DND-41 (cell line): Measurements from ENCODE around the gene KCNK17.

Experiments used
- ATAC-seq: fragments of 200-7000 bp; cut with Tn5 transposase; 3 replicates; pipeline ENCODE4 v1.9.1; 2021; ENCODE audit warnings: low read depth; ENCODE audit not compliant: insufficient read depth
- DNase-seq: peaks from one replicate; pipeline ENCODE4 v3.0.0-alpha.2; 2020
- H2AFZ ChIP-seq: 2 replicates; pipeline ENCODE4 v1.6.0; 2012; ENCODE audit warnings: low read depth, low read length
- H3K27ac ChIP-seq: 2 replicates; pipeline ENCODE4 v1.5.1; 2012; ENCODE audit warnings: low read length, inconsistent platforms
- H3K27me3 ChIP-seq: fragments of 200-600 bp; sonication (generic); 2 replicates; pipeline ENCODE4 v1.6.0; 2012; ENCODE audit warnings: low read length, mild to moderate bottlenecking, inconsistent platforms; ENCODE audit not compliant: insufficient read depth, poor library complexity
- H3K36me3 ChIP-seq: 2 replicates; pipeline ENCODE4 v1.5.1; 2012; ENCODE audit warnings: low read length, inconsistent platforms; ENCODE audit not compliant: insufficient read depth
- H3K4me1 ChIP-seq: 2 replicates; pipeline ENCODE4 v1.5.1; 2012; ENCODE audit warnings: mild to moderate bottlenecking, low read length; ENCODE audit not compliant: insufficient read depth
- H3K4me2 ChIP-seq: 2 replicates; pipeline ENCODE4 v1.6.0; 2012; ENCODE audit warnings: mild to moderate bottlenecking, moderate library complexity, low read length, inconsistent platforms; ENCODE audit not compliant: insufficient read depth
- H3K4me3 ChIP-seq, 2 experiments: fragments of 200-600 bp in 1 of 2; shearing (Covaris generic) in 1 of 2; 2 replicates each; pipeline ENCODE4 v1.5.1; 2012 to 2016; ENCODE audit warnings: inconsistent platforms in 2 of 2, low read length in 2 of 2, mild to moderate bottlenecking in 2 of 2, low read depth in 1 of 2, moderate library complexity in 1 of 2
- H3K79me2 ChIP-seq: 2 replicates; pipeline ENCODE4 v1.6.0; 2012; ENCODE audit warnings: low read length, inconsistent platforms; ENCODE audit not compliant: insufficient read depth
- H3K9ac ChIP-seq: 2 replicates; pipeline ENCODE4 v1.6.0; 2012; ENCODE audit warnings: low read depth, mild to moderate bottlenecking, inconsistent platforms, low read length, moderate library complexity
- H3K9me3 ChIP-seq: 2 replicates; pipeline ENCODE4 v1.5.1; 2012; ENCODE audit warnings: low read length, moderate library complexity, mild to moderate bottlenecking, inconsistent platforms; ENCODE audit not compliant: insufficient read depth, severe bottlenecking
- H4K20me1 ChIP-seq: 2 replicates; pipeline ENCODE4 v1.6.0; 2012; ENCODE audit warnings: low read length; ENCODE audit not compliant: insufficient read depth
- EZH2 ChIP-seq: IDR thresholded peaks from 3 replicates; pipeline ENCODE4 v1.6.1; 2012; ENCODE audit warnings: borderline replicate concordance, low read depth, mild to moderate bottlenecking, moderate library complexity, low read length, inconsistent platforms; ENCODE audit not compliant: severe bottlenecking
- TF ChIP-seq, protein P1 (sequence below): IDR thresholded peaks from 2 replicates; pipeline ENCODE4 v1.5.1; 2012; ENCODE audit warnings: borderline replicate concordance, low read length, moderate library complexity, mild to moderate bottlenecking; ENCODE audit not compliant: poor library complexity, severe bottlenecking; ENCODE audit errors: extremely low read depth

KCNK17 gene, protein sequence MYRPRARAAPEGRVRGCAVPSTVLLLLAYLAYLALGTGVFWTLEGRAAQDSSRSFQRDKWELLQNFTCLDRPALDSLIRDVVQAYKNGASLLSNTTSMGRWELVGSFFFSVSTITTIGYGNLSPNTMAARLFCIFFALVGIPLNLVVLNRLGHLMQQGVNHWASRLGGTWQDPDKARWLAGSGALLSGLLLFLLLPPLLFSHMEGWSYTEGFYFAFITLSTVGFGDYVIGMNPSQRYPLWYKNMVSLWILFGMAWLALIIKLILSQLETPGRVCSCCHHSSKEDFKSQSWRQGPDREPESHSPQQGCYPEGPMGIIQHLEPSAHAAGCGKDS

DNA sequence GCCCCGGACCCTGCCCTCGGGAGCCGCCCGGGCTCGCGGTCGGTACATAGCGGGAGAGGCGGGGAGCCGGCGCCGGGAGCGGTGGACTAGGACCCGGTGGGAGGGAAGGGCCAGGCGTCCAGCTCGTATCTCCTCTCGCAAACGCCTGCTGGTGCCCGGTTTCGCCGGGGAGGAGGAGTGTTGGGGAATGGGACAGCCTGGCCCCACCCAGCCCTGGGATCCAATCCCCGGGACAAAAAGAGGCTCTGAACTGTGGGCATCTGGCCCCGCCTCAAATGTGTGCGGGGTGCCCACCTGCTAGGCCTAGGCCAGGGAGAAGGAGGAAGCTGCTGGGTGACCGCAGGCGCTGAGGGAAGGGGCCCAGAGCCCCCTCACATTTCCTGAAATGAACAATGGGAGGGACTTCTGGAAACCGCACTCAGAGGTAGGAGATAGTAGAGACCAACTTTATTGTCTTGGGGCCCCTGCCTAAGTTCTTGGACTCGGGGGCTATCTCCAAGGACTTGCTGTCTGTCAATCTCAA, at the start of gene KCNK17:
Gene KCNK17, minus strand, starts transcription at position 147 of the 523 bp plus-strand sequence. Its CDS starts 99 bp downstream, at position 48.
- Histone ChIP-seq H3K9ac (no peak within 1 kb of the TSS), H4K20me1 (0 out of 2 replicates have a peak, but pooled peaks cover 3% of the 10 kb centered on the region), H3K4me2 (no peak within 1 kb of the TSS), H3K27ac (no peak within 1 kb of the TSS), H3K27me3 (peaks cover 30% of the 10 kb centered on the region), H3K4me1 (no peaks in the 10 kb centered on the region), H3K79me2 (no peaks in the 10 kb centered on the region), H3K4me3 (no peak within 1 kb of the TSS), H3K9me3 (no peaks in the 10 kb centered on the region), H3K36me3 (no peaks in the 10 kb centered on the region), H2AFZ (no peak within 1 kb of the TSS)
- TF ChIP-seq, protein P1, sequence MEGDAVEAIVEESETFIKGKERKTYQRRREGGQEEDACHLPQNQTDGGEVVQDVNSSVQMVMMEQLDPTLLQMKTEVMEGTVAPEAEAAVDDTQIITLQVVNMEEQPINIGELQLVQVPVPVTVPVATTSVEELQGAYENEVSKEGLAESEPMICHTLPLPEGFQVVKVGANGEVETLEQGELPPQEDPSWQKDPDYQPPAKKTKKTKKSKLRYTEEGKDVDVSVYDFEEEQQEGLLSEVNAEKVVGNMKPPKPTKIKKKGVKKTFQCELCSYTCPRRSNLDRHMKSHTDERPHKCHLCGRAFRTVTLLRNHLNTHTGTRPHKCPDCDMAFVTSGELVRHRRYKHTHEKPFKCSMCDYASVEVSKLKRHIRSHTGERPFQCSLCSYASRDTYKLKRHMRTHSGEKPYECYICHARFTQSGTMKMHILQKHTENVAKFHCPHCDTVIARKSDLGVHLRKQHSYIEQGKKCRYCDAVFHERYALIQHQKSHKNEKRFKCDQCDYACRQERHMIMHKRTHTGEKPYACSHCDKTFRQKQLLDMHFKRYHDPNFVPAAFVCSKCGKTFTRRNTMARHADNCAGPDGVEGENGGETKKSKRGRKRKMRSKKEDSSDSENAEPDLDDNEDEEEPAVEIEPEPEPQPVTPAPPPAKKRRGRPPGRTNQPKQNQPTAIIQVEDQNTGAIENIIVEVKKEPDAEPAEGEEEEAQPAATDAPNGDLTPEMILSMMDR, result no peak
- no peak for TF ChIP-seq EZH2
- DNase-seq (peak; percentile 42), ATAC-seq (peak; percentile 69)

DNA sequence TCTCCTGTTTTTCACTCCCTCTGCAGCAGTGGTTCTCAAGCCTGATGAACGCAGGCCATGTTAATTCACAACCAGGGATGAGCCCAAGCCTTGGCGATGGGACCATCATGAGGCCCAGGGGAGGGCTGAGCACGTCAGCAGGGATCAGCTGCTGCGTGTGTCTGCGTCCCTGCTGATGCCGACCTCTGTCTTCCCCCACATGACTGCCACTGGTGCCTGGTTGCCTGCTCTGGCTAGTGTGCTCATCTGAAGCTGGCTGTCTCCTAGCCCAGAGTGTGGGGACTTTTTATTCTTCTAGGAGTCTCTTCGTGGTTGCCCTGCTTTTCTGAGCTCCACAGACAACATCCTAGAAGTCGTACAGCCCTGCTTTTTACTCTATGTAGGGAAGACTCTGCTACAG, 49.1 kb upstream of the KCNK17 start:
- no peak overlapping the region for H3K4me3 ChIP-seq
- H2AFZ ChIP-seq, result no peak overlapping the region
- no peaks in the 10 kb centered on the region for H3K79me2 ChIP-seq
- no peak overlapping the region for H3K9ac ChIP-seq
- H3K27ac ChIP-seq, result no peak overlapping the region
- no peaks in the 10 kb centered on the region for H3K27me3 ChIP-seq
- DNase-seq (no peak), ATAC-seq (no peak)
- no peak for TF ChIP-seq EZH2
- TF ChIP-seq, protein P1, result no peak
- no peaks in the 10 kb centered on the region for H4K20me1 ChIP-seq
- no peaks in the 10 kb centered on the region for H3K9me3 ChIP-seq
- H3K4me1 ChIP-seq, result no peaks in the 10 kb centered on the region
- H3K36me3 ChIP-seq, result no peaks in the 10 kb centered on the region
- H3K4me2 ChIP-seq, result no peak overlapping the region

DNA sequence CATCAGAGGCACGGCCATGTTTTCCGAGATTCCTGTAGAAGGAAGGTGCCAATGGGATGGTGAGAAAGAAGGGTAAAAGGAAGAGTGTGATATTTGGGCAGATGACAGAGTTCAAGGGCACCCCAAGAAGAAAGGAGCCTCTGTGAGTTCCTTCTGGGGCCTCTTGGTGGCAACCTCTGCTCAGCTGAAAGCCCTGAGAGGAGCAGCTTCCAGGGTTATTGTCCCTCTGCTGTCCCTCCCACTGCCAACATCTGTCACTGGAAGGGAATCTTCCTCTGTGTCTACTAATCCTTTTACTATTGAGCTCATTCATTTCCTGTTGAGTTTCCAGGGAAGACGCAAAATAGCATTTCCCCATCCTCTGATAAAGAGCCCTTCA, 48.3 kb upstream of the KCNK17 start:
- peak; percentile 14; the same call in 1 of the 3 replicates for ATAC-seq
- DNase-seq, result no peak

More for the DNA sequence above, 48.3 kb upstream of the KCNK17 start:
- H3K36me3 ChIP-seq, result no peaks in the 10 kb centered on the region
- H3K27ac ChIP-seq, result no peak overlapping the region
- no peak overlapping the region for H3K4me3 ChIP-seq
- no peaks in the 10 kb centered on the region for H3K9me3 ChIP-seq
- no peak overlapping the region for H3K4me2 ChIP-seq
- H4K20me1 ChIP-seq, result no peaks in the 10 kb centered on the region
- no peaks in the 10 kb centered on the region for H3K27me3 ChIP-seq
- no peaks in the 10 kb centered on the region for H3K79me2 ChIP-seq
- no peak overlapping the region for H3K9ac ChIP-seq
- no peak overlapping the region for H2AFZ ChIP-seq
- H3K4me1 ChIP-seq, result no peaks in the 10 kb centered on the region
- TF ChIP-seq EZH2, result no peak
- TF ChIP-seq, protein P1, result no peak
